Endodermal cell (in vitro differentiated cells): ENCODE data around the gene MFSD2A. TPM values are rescaled to one million over a fixed set of nuclear protein-coding genes. Genes with fewer than 3 reads are reported as not detected.

ENCODE experiments used
- DNase-seq: peaks from one replicate; pipeline ENCODE4 v3.0.0-alpha.2; 2017
- H3K27ac ChIP-seq: 2 replicates; pipeline ENCODE4 v1.5.1; 2013; ENCODE audit warnings: mild to moderate bottlenecking, low read depth, low read length, moderate library complexity
- H3K27me3 ChIP-seq: 2 replicates; pipeline ENCODE4 v1.6.1; 2013; ENCODE audit warnings: mild to moderate bottlenecking, low read length, moderate library complexity; ENCODE audit not compliant: insufficient read depth, control insufficient read depth, poor library complexity, severe bottlenecking
- H3K36me3 ChIP-seq: 2 replicates; pipeline ENCODE4 v1.7.0; 2013; ENCODE audit warnings: mild to moderate bottlenecking, low read length, moderate library complexity; ENCODE audit not compliant: control insufficient read depth, insufficient read depth
- H3K4me1 ChIP-seq: one replicate; pipeline ENCODE4 v1.7.0; 2013; ENCODE audit warnings: low read length; ENCODE audit not compliant: control insufficient read depth, insufficient read depth
- H3K4me3 ChIP-seq: 2 replicates; pipeline ENCODE4 v1.5.1; 2013; ENCODE audit warnings: mild to moderate bottlenecking, low read length, moderate library complexity
- H3K9ac ChIP-seq: 2 replicates; pipeline ENCODE4 v1.6.1; 2013; ENCODE audit warnings: mild to moderate bottlenecking, low read length, moderate library complexity; ENCODE audit not compliant: poor library complexity, severe bottlenecking; ENCODE audit errors: extremely low read depth
- H3K9me3 ChIP-seq: 2 replicates; pipeline ENCODE4 v1.6.1; 2013; ENCODE audit warnings: mild to moderate bottlenecking, low read length, moderate library complexity; ENCODE audit not compliant: control insufficient read depth
- H3K27ac Mint-ChIP-seq: 2 replicates; pipeline ENCODE4 v1.8.0; 2020; ENCODE audit warnings: mixed read lengths
- H3K27me3 Mint-ChIP-seq: 2 replicates; pipeline ENCODE4 v1.8.0; 2021; ENCODE audit warnings: mild to moderate bottlenecking, mixed read lengths; ENCODE audit not compliant: insufficient read depth
- H3K36me3 Mint-ChIP-seq: 2 replicates; pipeline ENCODE4 v1.8.0; 2020; ENCODE audit warnings: low read depth, mixed read lengths
- H3K4me1 Mint-ChIP-seq: 2 replicates; pipeline ENCODE4 v1.8.0; 2020; ENCODE audit warnings: mixed read lengths
- H3K4me3 Mint-ChIP-seq: 2 replicates; pipeline ENCODE4 v1.8.0; 2020; ENCODE audit warnings: mild to moderate bottlenecking, moderate library complexity, mixed read lengths
- H3K9me3 Mint-ChIP-seq: 2 replicates; pipeline ENCODE4 v1.8.0; 2020; ENCODE audit warnings: mild to moderate bottlenecking, mixed read lengths
- WGBS, 2 experiments: methylation state at CpG; one replicate each; pipeline versions ENCODE4 v1.1.5 to v1.1.7; 2013; ENCODE audit warnings: missing lambda C conversion rate in 2 of 2, mixed read lengths in 1 of 2; ENCODE audit not compliant: insufficient coverage in 1 of 2, insufficient read length in 1 of 2; 5-methylcytosine and 5-hydroxymethylcytosine counted together
- total RNA-seq, 2 donors: library from RNA; stranded (reverse); fragmentation: NEBNext Ultra II Directional in 1 of 2; extraction: Animal tissue kit (Norgen Biotek cat#: 25700) in 1 of 2; gene quantifications; 2 replicates in 1 of 2; 3 replicates in 1 of 2; pipeline ENCODE4 v1.2.1, GENCODE V29; 2021
- TF ChIP-seq, protein P1 (sequence below): fragments of 200-600 bp; sonication (generic); conservative IDR thresholded peaks from 2 replicates; pipeline ENCODE4 v1.5.0; 2021; ENCODE audit warnings: antibody characterized with exemption, mild to moderate bottlenecking

Gene MFSD2A
- total RNA-seq, 2 donors from 2014 or later, result 6.3 to 8.5 TPM

DNA sequence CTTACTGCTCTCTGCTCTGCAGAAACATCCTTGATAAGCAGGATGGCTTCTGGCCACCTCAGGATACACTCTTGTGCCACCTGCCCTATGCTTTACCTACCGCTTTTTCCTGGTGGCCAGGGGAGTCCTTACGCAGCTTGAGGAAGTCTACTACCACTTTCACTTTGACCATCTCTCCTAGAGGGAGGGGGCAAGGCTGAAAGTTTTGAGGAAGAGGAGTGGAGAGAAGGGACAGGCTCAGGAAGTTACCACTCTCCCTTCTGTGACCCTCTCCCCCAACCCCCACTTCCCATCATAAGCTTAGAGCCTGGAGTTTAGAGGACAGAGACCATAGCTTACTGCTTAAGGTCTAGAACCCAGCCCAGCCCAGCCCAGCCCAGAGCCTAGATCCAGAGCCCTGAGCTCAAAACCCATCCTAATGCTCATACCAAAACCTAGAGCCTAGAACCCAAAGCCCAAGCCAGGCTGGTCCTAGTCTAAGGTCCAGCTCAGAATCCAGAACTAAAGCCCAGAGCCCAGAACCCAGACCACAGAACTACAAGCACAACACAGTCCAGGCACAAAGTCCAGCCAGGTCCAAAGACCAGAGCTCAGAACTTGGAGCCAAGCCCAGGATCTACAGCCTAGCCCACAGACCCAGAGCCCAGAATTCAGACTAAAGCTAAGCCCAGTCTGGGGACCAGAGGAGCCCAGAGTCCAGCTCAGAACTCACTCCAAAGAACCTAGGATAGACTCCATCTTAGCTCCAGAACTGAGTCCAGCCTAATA, 18.0 kb upstream of the MFSD2A start:
- no peak for DNase-seq
- H3K4me1 ChIP-seq, result peaks cover 11% of the 10 kb centered on the region
- no peak overlapping the region for H3K4me3 ChIP-seq
- TF ChIP-seq, protein P1, sequence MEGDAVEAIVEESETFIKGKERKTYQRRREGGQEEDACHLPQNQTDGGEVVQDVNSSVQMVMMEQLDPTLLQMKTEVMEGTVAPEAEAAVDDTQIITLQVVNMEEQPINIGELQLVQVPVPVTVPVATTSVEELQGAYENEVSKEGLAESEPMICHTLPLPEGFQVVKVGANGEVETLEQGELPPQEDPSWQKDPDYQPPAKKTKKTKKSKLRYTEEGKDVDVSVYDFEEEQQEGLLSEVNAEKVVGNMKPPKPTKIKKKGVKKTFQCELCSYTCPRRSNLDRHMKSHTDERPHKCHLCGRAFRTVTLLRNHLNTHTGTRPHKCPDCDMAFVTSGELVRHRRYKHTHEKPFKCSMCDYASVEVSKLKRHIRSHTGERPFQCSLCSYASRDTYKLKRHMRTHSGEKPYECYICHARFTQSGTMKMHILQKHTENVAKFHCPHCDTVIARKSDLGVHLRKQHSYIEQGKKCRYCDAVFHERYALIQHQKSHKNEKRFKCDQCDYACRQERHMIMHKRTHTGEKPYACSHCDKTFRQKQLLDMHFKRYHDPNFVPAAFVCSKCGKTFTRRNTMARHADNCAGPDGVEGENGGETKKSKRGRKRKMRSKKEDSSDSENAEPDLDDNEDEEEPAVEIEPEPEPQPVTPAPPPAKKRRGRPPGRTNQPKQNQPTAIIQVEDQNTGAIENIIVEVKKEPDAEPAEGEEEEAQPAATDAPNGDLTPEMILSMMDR, result no peak
- no peak overlapping the region for H3K4me3 Mint-ChIP-seq
- no peak overlapping the region for H3K9ac ChIP-seq
- no peaks in the 10 kb centered on the region for H3K9me3 Mint-ChIP-seq
- peaks cover 15% of the 10 kb centered on the region for H3K4me1 Mint-ChIP-seq
- WGBS, 2 experiments, result 60 to 98% methylated on average over 1 to 2 of the region's 2 CpGs
- no peaks in the 10 kb centered on the region for H3K9me3 ChIP-seq
- H3K27me3 ChIP-seq, result no peaks in the 10 kb centered on the region
- H3K27me3 Mint-ChIP-seq, result peaks cover 9% of the 10 kb centered on the region
- H3K27ac Mint-ChIP-seq, result no peak overlapping the region
- H3K27ac ChIP-seq, result no peak overlapping the region
- H3K36me3 ChIP-seq, result no peaks in the 10 kb centered on the region
- H3K36me3 Mint-ChIP-seq, result no peaks in the 10 kb centered on the region

DNA sequence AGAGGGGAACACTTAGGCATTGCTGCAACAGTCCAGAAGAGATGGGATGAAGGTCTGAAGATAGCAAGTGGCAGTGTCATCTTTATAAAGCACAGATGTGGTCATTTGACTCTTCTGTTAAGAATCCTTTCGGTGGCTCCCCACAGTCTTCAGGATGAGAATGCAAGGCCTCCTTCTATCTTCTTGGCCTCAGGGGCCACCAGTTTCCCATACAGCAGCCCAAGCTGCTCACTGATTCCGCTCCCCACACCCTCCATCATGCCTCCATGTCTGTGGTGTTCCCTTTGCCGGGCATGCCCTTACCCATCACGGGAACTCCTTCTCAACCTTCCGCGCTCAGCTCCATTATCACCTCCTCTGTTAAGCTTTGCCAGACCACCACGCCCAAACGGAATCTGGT, 16.1 kb upstream of the MFSD2A start:
- Mint-ChIP-seq H3K9me3 (no peaks in the 10 kb centered on the region), H3K36me3 (no peaks in the 10 kb centered on the region), H3K4me1 (peaks cover 31% of the 10 kb centered on the region), H3K27ac (no peak overlapping the region), H3K4me3 (no peak overlapping the region), H3K27me3 (peaks cover 10% of the 10 kb centered on the region)
- Histone ChIP-seq H3K9me3 (no peaks in the 10 kb centered on the region), H3K9ac (no peak overlapping the region), H3K4me3 (no peak overlapping the region), H3K4me1 (peaks cover 23% of the 10 kb centered on the region), H3K27ac (no peak overlapping the region), H3K36me3 (no peaks in the 10 kb centered on the region), H3K27me3 (no peaks in the 10 kb centered on the region)
- no peak for DNase-seq
- TF ChIP-seq, protein P1, result no peak
- WGBS, 2 experiments, result 95 to 96% methylated on average over 8 of the region's 8 CpGs

DNA sequence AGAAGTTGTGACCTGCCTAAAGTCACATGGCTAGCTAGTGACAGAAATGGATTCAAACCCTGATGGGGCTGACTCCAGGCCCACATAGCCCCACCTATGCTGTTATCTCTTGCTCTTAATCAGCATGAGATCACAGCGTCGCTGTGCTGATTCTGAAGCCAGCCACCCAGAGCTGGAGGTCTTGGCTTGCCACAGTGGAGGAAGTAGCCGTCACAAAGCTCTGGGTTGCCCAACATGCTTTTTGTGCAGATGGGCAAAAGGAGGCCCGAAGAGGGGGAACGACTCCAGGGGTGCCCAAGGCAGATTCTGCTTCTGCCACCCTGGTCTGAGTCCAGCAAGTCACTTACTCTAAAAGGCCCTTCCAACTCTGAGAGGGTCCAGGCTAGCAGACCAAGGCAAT, 14.7 kb upstream of the MFSD2A start:
- Histone ChIP-seq H3K4me3 (no peak overlapping the region), H3K9ac (no peak overlapping the region), H3K27me3 (no peaks in the 10 kb centered on the region), H3K4me1 (peaks cover 23% of the 10 kb centered on the region), H3K27ac (no peak overlapping the region), H3K9me3 (no peaks in the 10 kb centered on the region), H3K36me3 (no peaks in the 10 kb centered on the region)
- peaks cover 10% of the 10 kb centered on the region for H3K27me3 Mint-ChIP-seq
- no peaks in the 10 kb centered on the region for H3K36me3 Mint-ChIP-seq
- TF ChIP-seq, protein P1, result no peak
- DNase-seq, result no peak
- H3K4me1 Mint-ChIP-seq, result peaks cover 33% of the 10 kb centered on the region
- 75 to 100% methylated on average over 1 to 5 of the region's 5 CpGs for WGBS, 2 experiments
- no peak overlapping the region for H3K4me3 Mint-ChIP-seq
- H3K9me3 Mint-ChIP-seq, result no peaks in the 10 kb centered on the region
- H3K27ac Mint-ChIP-seq, result no peak overlapping the region
